ENCODE measurements around the gene FTCDNL1. TPM values are rescaled to one million over a fixed set of nuclear protein-coding genes. Genes with fewer than 3 reads are reported as not detected.

The FTCDNL1 gene
- total and polyA plus RNA-seq, 2 donors (not counting 1 experiment from before 2014, with no cell fraction given), result 1.7 to 1.9 TPM

- CTCF ChIA-PET, result no interaction called here
- no peaks in the 10 kb centered on the region for H3K9me3 Mint-ChIP-seq (ENCODE audit: insufficient read depth)
Observed at GRCh38 chr2:199777916-199778315, 73.1 kb downstream of the FTCDNL1 start.

GRCh38 chr2:199777315-199777714 lies 73.7 kb downstream of the FTCDNL1 start:
- POLR2A ChIA-PET, result no interaction called here
- Histone ChIP-seq H3K4me1 (ENCODE audit: control insufficient read depth in 2 of 2, insufficient read depth in 2 of 2, low read length in 2 of 2) (no peaks in the 10 kb centered on the region), H3K79me2 (ENCODE audit: control insufficient read depth, insufficient read depth, low read length) (no peaks in the 10 kb centered on the region), H2AFZ (ENCODE audit: insufficient read depth, low read depth, low read length, poor library complexity, severe bottlenecking) (no peak overlapping the region), H3K27ac (ENCODE audit: low read length in 2 of 2) (no peak overlapping the region), H3K4me3 (ENCODE audit: control extremely low read depth in 1 of 5, extremely low read depth in 1 of 5, insufficient read depth in 1 of 5, low read depth in 2 of 5, low read length in 4 of 5) (no peak overlapping the region), H4K20me1 (ENCODE audit: control insufficient read depth, insufficient read depth, low read length, poor library complexity, severe bottlenecking) (no peaks in the 10 kb centered on the region), H3K36me3 (replicated peaks in 1 of 2; ENCODE audit: control extremely low read depth in 1 of 2, control insufficient read depth in 1 of 2, extremely low read depth in 1 of 2, insufficient read depth in 2 of 2, low read length in 1 of 2) (no peaks in the 10 kb centered on the region), H3K4me2 (replicated peaks; ENCODE audit: low read depth, low read length, poor library complexity, severe bottlenecking) (no peak overlapping the region), H3K9ac (ENCODE audit: low read length) (no peak overlapping the region), H3K27me3 (replicated peaks in 1 of 4; ENCODE audit: control extremely low read depth in 1 of 4, control insufficient read depth in 3 of 4, insufficient read depth in 4 of 4, low read length in 3 of 4) (no peaks in the 10 kb centered on the region), H3K9me3 (ENCODE audit: control extremely low read depth in 1 of 3, control insufficient read depth in 2 of 3, insufficient read depth in 1 of 3, low read length in 2 of 3) (no peaks in the 10 kb centered on the region)
- intact Hi-C loops (cut with micrococcal nuclease), result no loop called here
- H3K4me1 Mint-ChIP-seq, result no peaks in the 10 kb centered on the region
- no peak overlapping the region for H3K4me3 Mint-ChIP-seq
- CTCF ChIA-PET, result no interaction called here
- H3K9me3 Mint-ChIP-seq (ENCODE audit: insufficient read depth), result no peaks in the 10 kb centered on the region
- TF ChIP-seq EZH2 (IDR thresholded peaks at IDR 0.05; ENCODE audit: borderline replicate concordance, insufficient read depth, low read depth, low read length, poor library complexity, severe bottlenecking), result no peak
- no peak for TF ChIP-seq CTCF (IDR thresholded peaks at IDR 0.05)
- ATAC-seq (ENCODE audit: low read depth) (no peak), DNase-seq (no peak)
- H3K27ac Mint-ChIP-seq, result no peak overlapping the region
- WGBS (ENCODE audit: insufficient coverage), result no CpG with 5 or more reads among the region's 1 CpG
- H3K27me3 Mint-ChIP-seq, result no peaks in the 10 kb centered on the region

More at GRCh38 chr2:199777916-199778315, 73.1 kb downstream of the FTCDNL1 start:
- Mint-ChIP-seq H3K4me1 (no peaks in the 10 kb centered on the region), H3K27me3 (no peaks in the 10 kb centered on the region), H3K4me3 (no peak overlapping the region), H3K27ac (no peak overlapping the region)
- no peak for DNase-seq
- intact Hi-C loops (cut with micrococcal nuclease), result no loop called here
- TF ChIP-seq CTCF (IDR thresholded peaks at IDR 0.05) (no peak), EZH2 (IDR thresholded peaks at IDR 0.05; ENCODE audit: borderline replicate concordance, insufficient read depth, low read depth, low read length, poor library complexity, severe bottlenecking) (no peak)
- POLR2A ChIA-PET, result no interaction called here
- H4K20me1 ChIP-seq (ENCODE audit: control insufficient read depth, insufficient read depth, low read length, poor library complexity, severe bottlenecking), result no peaks in the 10 kb centered on the region
- no peak for ATAC-seq (ENCODE audit: low read depth)
- no peak overlapping the region for H3K27ac ChIP-seq (ENCODE audit: low read length in 2 of 2)
- no peaks in the 10 kb centered on the region for H3K36me3 ChIP-seq (replicated peaks in 1 of 2; ENCODE audit: control extremely low read depth in 1 of 2, control insufficient read depth in 1 of 2, extremely low read depth in 1 of 2, insufficient read depth in 2 of 2, low read length in 1 of 2)
- no peak overlapping the region for H3K4me2 ChIP-seq (replicated peaks; ENCODE audit: low read depth, low read length, poor library complexity, severe bottlenecking)
- no peaks in the 10 kb centered on the region for H3K9me3 ChIP-seq (ENCODE audit: control extremely low read depth in 1 of 3, control insufficient read depth in 2 of 3, insufficient read depth in 1 of 3, low read length in 2 of 3)
- H3K9ac ChIP-seq (ENCODE audit: low read length), result no peak overlapping the region
- H2AFZ ChIP-seq (ENCODE audit: insufficient read depth, low read depth, low read length, poor library complexity, severe bottlenecking), result no peak overlapping the region
- H3K79me2 ChIP-seq (ENCODE audit: control insufficient read depth, insufficient read depth, low read length), result no peaks in the 10 kb centered on the region
- WGBS (ENCODE audit: insufficient coverage), result no CpG with 5 or more reads among the region's 2 CpGs
- no peak overlapping the region for H3K4me3 ChIP-seq (ENCODE audit: control extremely low read depth in 1 of 5, extremely low read depth in 1 of 5, insufficient read depth in 1 of 5, low read depth in 2 of 5, low read length in 4 of 5)
- H3K27me3 ChIP-seq (replicated peaks in 1 of 4; ENCODE audit: control extremely low read depth in 1 of 4, control insufficient read depth in 3 of 4, insufficient read depth in 4 of 4, low read length in 3 of 4), result no peaks in the 10 kb centered on the region
- H3K4me1 ChIP-seq (ENCODE audit: control insufficient read depth in 2 of 2, insufficient read depth in 2 of 2, low read length in 2 of 2), result no peaks in the 10 kb centered on the region
